Ishikawa (cell line): ENCODE results near the gene TENM3.

ENCODE experiments used
- EP300 ChIP-seq: IDR thresholded peaks from 2 replicates; pipeline ENCODE4 v1.6.1; 2012; ENCODE audit warnings: borderline replicate concordance
- RAD21 ChIP-seq: IDR thresholded peaks from 2 replicates; pipeline ENCODE4 v1.6.1; 2012; ENCODE audit warnings: low read depth
- TCF12 ChIP-seq: IDR thresholded peaks from 2 replicates; pipeline ENCODE4 v1.6.1; 2012; ENCODE audit warnings: low read depth
- TF ChIP-seq, protein P1 (sequence below): IDR thresholded peaks from 2 replicates; pipeline ENCODE4 v1.6.1; 2012; ENCODE audit warnings: low read depth, mild to moderate bottlenecking

DNA sequence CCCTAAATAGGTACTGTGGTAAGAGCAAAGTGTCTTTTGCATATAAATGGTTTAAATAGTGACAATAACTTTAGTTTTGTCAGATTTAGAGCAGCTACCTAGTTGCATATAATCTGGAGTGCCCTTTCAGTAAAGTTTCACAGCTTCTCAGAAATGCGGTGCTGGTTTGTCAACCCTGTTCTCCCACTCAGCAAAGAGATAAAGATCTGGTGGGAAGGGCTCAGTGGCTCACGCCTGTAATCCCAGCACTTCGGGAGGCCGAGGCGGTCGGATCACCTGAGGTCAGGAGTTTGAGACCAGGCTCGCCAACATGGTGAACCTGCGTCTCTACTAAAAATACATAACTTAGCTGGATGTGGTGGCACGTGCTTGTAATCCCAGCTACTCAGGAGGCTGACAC lies 45.6 kb upstream of the TENM3 start:
- TF ChIP-seq EP300 (no peak), TCF12 (no peak), RAD21 (no peak)
- TF ChIP-seq, protein P1, sequence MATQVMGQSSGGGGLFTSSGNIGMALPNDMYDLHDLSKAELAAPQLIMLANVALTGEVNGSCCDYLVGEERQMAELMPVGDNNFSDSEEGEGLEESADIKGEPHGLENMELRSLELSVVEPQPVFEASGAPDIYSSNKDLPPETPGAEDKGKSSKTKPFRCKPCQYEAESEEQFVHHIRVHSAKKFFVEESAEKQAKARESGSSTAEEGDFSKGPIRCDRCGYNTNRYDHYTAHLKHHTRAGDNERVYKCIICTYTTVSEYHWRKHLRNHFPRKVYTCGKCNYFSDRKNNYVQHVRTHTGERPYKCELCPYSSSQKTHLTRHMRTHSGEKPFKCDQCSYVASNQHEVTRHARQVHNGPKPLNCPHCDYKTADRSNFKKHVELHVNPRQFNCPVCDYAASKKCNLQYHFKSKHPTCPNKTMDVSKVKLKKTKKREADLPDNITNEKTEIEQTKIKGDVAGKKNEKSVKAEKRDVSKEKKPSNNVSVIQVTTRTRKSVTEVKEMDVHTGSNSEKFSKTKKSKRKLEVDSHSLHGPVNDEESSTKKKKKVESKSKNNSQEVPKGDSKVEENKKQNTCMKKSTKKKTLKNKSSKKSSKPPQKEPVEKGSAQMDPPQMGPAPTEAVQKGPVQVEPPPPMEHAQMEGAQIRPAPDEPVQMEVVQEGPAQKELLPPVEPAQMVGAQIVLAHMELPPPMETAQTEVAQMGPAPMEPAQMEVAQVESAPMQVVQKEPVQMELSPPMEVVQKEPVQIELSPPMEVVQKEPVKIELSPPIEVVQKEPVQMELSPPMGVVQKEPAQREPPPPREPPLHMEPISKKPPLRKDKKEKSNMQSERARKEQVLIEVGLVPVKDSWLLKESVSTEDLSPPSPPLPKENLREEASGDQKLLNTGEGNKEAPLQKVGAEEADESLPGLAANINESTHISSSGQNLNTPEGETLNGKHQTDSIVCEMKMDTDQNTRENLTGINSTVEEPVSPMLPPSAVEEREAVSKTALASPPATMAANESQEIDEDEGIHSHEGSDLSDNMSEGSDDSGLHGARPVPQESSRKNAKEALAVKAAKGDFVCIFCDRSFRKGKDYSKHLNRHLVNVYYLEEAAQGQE, result no peak
